Muscle layer of duodenum (tissue), 2 donors: ENCODE data around the gene TMEM74B.
"Not testable (repeated sequence)": the region's sequence is repeated elsewhere in the genome, so short reads cannot be mapped to it uniquely, and the experiment has no call there.

Source experiments
- H3K27ac ChIP-seq: one replicate; pipeline ENCODE4 v1.7.0; 2013; ENCODE audit warnings: mild to moderate bottlenecking, low read length
- H3K27me3 ChIP-seq: one replicate; pipeline ENCODE4 v1.7.0; 2013; ENCODE audit warnings: low read depth, mild to moderate bottlenecking, control low read depth, low read length
- H3K36me3 ChIP-seq, 2 donors: one replicate each; pipeline ENCODE4 v1.7.0; 2013; ENCODE audit warnings: low read length in 2 of 2, control low read depth in 1 of 2, mild to moderate bottlenecking in 1 of 2; ENCODE audit not compliant: insufficient read depth in 2 of 2, control insufficient read depth in 1 of 2
- H3K4me1 ChIP-seq, 2 donors: one replicate each; pipeline ENCODE4 v1.7.0; 2013; ENCODE audit warnings: low read length in 2 of 2, mild to moderate bottlenecking in 2 of 2, control low read depth in 1 of 2, moderate library complexity in 1 of 2; ENCODE audit not compliant: insufficient read depth in 2 of 2, control insufficient read depth in 1 of 2
- H3K4me3 ChIP-seq, 2 donors: one replicate each; pipeline ENCODE4 v1.7.0; 2013; ENCODE audit warnings: low read length in 2 of 2, low read depth in 1 of 2, mild to moderate bottlenecking in 1 of 2
- H3K9me3 ChIP-seq, 2 donors: one replicate each; pipeline ENCODE4 v1.7.0; 2013; ENCODE audit warnings: low read length in 2 of 2, control low read depth in 1 of 2, mild to moderate bottlenecking in 1 of 2; ENCODE audit not compliant: control insufficient read depth in 1 of 2
- donor health status: healthy.

The TMEM74B gene

GRCh38 chr20:1160496-1160895 is 24.3 kb downstream of the TMEM74B start:
- H3K27ac ChIP-seq, result no peak overlapping the region
- peaks cover 36 to 60% of the 10 kb centered on the region in 2 donors for H3K36me3 ChIP-seq
- H3K27me3 ChIP-seq, result no peaks in the 10 kb centered on the region
- H3K4me1 ChIP-seq, result no peaks in the 10 kb centered on the region
- no peaks in the 10 kb centered on the region for H3K9me3 ChIP-seq
- H3K4me3 ChIP-seq, result no peak overlapping the region

GRCh38 chr20:1155342-1155741 is 29.4 kb downstream of the TMEM74B start:
- H3K36me3 ChIP-seq, result peaks cover 38 to 46% of the 10 kb centered on the region in 2 donors

GRCh38 chr20:1154691-1155090 is 30.1 kb downstream of the TMEM74B start:
- Histone ChIP-seq H3K36me3 (peaks cover 37 to 46% of the 10 kb centered on the region in 2 donors), H3K27me3 (no peaks in the 10 kb centered on the region), H3K27ac (no peak overlapping the region)

More at GRCh38 chr20:1155342-1155741, 29.4 kb downstream of the TMEM74B start:
- no peaks in the 10 kb centered on the region for H3K9me3 ChIP-seq
- H3K4me1 ChIP-seq, result no peaks in the 10 kb centered on the region
- no peak overlapping the region for H3K4me3 ChIP-seq
- no peak overlapping the region for H3K27ac ChIP-seq
- no peaks in the 10 kb centered on the region for H3K27me3 ChIP-seq

GRCh38 chr20:1154226-1154625 is 30.6 kb downstream of the TMEM74B start:
- H3K27ac ChIP-seq, result no peak overlapping the region
- H3K27me3 ChIP-seq, result no peaks in the 10 kb centered on the region
- no peaks in the 10 kb centered on the region for H3K9me3 ChIP-seq
- no peaks in the 10 kb centered on the region for H3K4me1 ChIP-seq
- no peak overlapping the region for H3K4me3 ChIP-seq
- H3K36me3 ChIP-seq, result peaks cover 37 to 46% of the 10 kb centered on the region in 2 donors

More at GRCh38 chr20:1154691-1155090, 30.1 kb downstream of the TMEM74B start:
- no peaks in the 10 kb centered on the region for H3K9me3 ChIP-seq
- H3K4me1 ChIP-seq, result no peaks in the 10 kb centered on the region
- no peak overlapping the region for H3K4me3 ChIP-seq

- Histone ChIP-seq H3K36me3 (peaks cover 46 to 57% of the 10 kb centered on the region in 2 donors), H3K9me3 (no peaks in the 10 kb centered on the region), H3K27ac (no peak overlapping the region), H3K4me3 (no peak overlapping the region), H3K27me3 (no peaks in the 10 kb centered on the region), H3K4me1 (no peaks in the 10 kb centered on the region)
Observed at GRCh38 chr20:1150968-1151367, 33.8 kb downstream of the TMEM74B start.

GRCh38 chr20:1150218-1150617 is 34.6 kb downstream of the TMEM74B start:
- no peaks in the 10 kb centered on the region for H3K9me3 ChIP-seq
- H3K27ac ChIP-seq, result no peak overlapping the region
- no peaks in the 10 kb centered on the region for H3K27me3 ChIP-seq
- peaks cover 49 to 51% of the 10 kb centered on the region in 2 donors for H3K36me3 ChIP-seq
- no peak overlapping the region for H3K4me3 ChIP-seq
- H3K4me1 ChIP-seq, result no peaks in the 10 kb centered on the region

GRCh38 chr20:1149812-1150211 is 35.0 kb downstream of the TMEM74B start:
- H3K27ac ChIP-seq, H3K4me1 ChIP-seq, H3K9me3 ChIP-seq, H3K4me3 ChIP-seq, H3K27me3 ChIP-seq: not testable (repeated sequence)
- H3K36me3 ChIP-seq, result peaks cover 47 to 49% of the 10 kb centered on the region in 2 donors

- Histone ChIP-seq H3K27ac (no peak overlapping the region), H3K27me3 (no peaks in the 10 kb centered on the region), H3K9me3 (no peaks in the 10 kb centered on the region), H3K36me3 (peaks cover 31 to 34% of the 10 kb centered on the region in 2 donors), H3K4me3 (no peak overlapping the region), H3K4me1 (no peaks in the 10 kb centered on the region)
Observed at GRCh38 chr20:1146957-1147356, 37.8 kb downstream of the TMEM74B start.

GRCh38 chr20:1144401-1145172 is 40.2 kb downstream of the TMEM74B start:
- Histone ChIP-seq H3K27me3 (no peaks in the 10 kb centered on the region), H3K4me1 (no peaks in the 10 kb centered on the region), H3K27ac (no peak overlapping the region), H3K4me3 (no peak overlapping the region), H3K36me3 (peaks cover 33 to 48% of the 10 kb centered on the region in 2 donors), H3K9me3 (no peaks in the 10 kb centered on the region)

- Histone ChIP-seq H3K27ac (no peak overlapping the region), H3K9me3 (no peaks in the 10 kb centered on the region), H3K4me1 (no peaks in the 10 kb centered on the region), H3K4me3 (no peak overlapping the region), H3K27me3 (no peaks in the 10 kb centered on the region), H3K36me3 (peaks cover 43 to 71% of the 10 kb centered on the region in 2 donors)
Observed at GRCh38 chr20:1137236-1137635, 47.5 kb downstream of the TMEM74B start.

GRCh38 chr20:1134836-1135235 is 49.9 kb downstream of the TMEM74B start:
- Histone ChIP-seq H3K27me3 (no peaks in the 10 kb centered on the region), H3K4me1 (no peaks in the 10 kb centered on the region), H3K4me3 (no peak overlapping the region), H3K36me3 (peaks cover 50 to 64% of the 10 kb centered on the region in 2 donors), H3K27ac (no peak overlapping the region), H3K9me3 (no peaks in the 10 kb centered on the region)

GRCh38 chr20:1134355-1134754 is 50.4 kb downstream of the TMEM74B start:
- H3K36me3 ChIP-seq, result peaks cover 54 to 68% of the 10 kb centered on the region in 2 donors
- H3K9me3 ChIP-seq, result no peaks in the 10 kb centered on the region
- H3K27ac ChIP-seq, result no peak overlapping the region
- no peak overlapping the region for H3K4me3 ChIP-seq
- H3K4me1 ChIP-seq, result no peaks in the 10 kb centered on the region
- no peaks in the 10 kb centered on the region for H3K27me3 ChIP-seq
